ENCODE data around the gene TXLNG.

- TF ChIP-seq GATA2 (IDR thresholded peaks at IDR 0.05; ENCODE audit: low read depth, low read length) (no peak), GATA3 (IDR thresholded peaks at IDR 0.05; ENCODE audit: low read depth, low read length) (no peak)
Observed at GRCh38 chrX:16883487-16883804, 97.2 kb downstream of the TXLNG start.
